SU-DHL-6 (cell line): ENCODE measurements around the gene LEKR1.

ENCODE experiments used
- H2AFZ ChIP-seq: fragments of 200-600 bp; sonication (generic); 2 replicates; pipeline ENCODE4 v1.6.1; 2014; ENCODE audit warnings: low read depth, mild to moderate bottlenecking, moderate library complexity, mixed read lengths, antibody characterized with exemption, low read length; ENCODE audit not compliant: severe bottlenecking
- H3F3A ChIP-seq: fragments of 200-600 bp; shearing (Covaris generic); 2 replicates; pipeline ENCODE4 v1.6.0; 2016; ENCODE audit warnings: antibody characterized with exemption, mild to moderate bottlenecking; ENCODE audit not compliant: insufficient read depth
- H3K27ac ChIP-seq: fragments of 200-600 bp; sonication (generic); 2 replicates; pipeline ENCODE4 v1.5.1; 2016; ENCODE audit warnings: low read depth, mild to moderate bottlenecking, low read length, moderate library complexity, mixed read lengths
- H3K27me3 ChIP-seq: fragments of 200-600 bp; sonication (generic), shearing (Covaris generic); 2 replicates; pipeline ENCODE4 v1.6.0; 2014; ENCODE audit warnings: mild to moderate bottlenecking, low read length
- H3K36me3 ChIP-seq: fragments of 200-600 bp; sonication (generic); 2 replicates; pipeline ENCODE4 v1.6.1; 2014; ENCODE audit warnings: mild to moderate bottlenecking, low read length, mixed read lengths
- H3K4me2 ChIP-seq: fragments of 300-600, 200-600 bp; shearing (Covaris generic), sonication (generic); 2 replicates; pipeline ENCODE4 v1.6.0; 2014; ENCODE audit warnings: low read length, low read depth, mild to moderate bottlenecking; ENCODE audit not compliant: poor library complexity, severe bottlenecking
- H3K4me3 ChIP-seq: fragments of 200-600 bp; sonication (generic); 2 replicates; pipeline ENCODE4 v1.5.1; 2014; ENCODE audit warnings: antibody characterized with exemption, low read length, mild to moderate bottlenecking, mixed read lengths; ENCODE audit not compliant: insufficient read depth, poor library complexity, severe bottlenecking
- H3K79me2 ChIP-seq: fragments of 200-600 bp; sonication (generic); 2 replicates; pipeline ENCODE4 v1.6.1; 2014; ENCODE audit warnings: mild to moderate bottlenecking, low read length, moderate library complexity; ENCODE audit not compliant: insufficient read depth
- H3K9ac ChIP-seq: fragments of 200-600 bp; sonication (generic); 2 replicates; pipeline ENCODE4 v1.7.0; 2014; ENCODE audit warnings: mild to moderate bottlenecking, low read length
- H3K9me2 ChIP-seq: fragments of 200-600 bp; sonication (generic); replicated peaks from 2 replicates; pipeline ENCODE4 v1.6.1; 2014; ENCODE audit warnings: low read length; ENCODE audit not compliant: insufficient read depth
- H3K9me3 ChIP-seq: fragments of 200-600 bp; sonication (generic); 2 replicates; pipeline ENCODE4 v1.6.1; 2014; ENCODE audit warnings: low read length, mixed read lengths; ENCODE audit not compliant: insufficient read depth
- H4K20me1 ChIP-seq: fragments of 200-600 bp; sonication (generic); 2 replicates; pipeline ENCODE4 v1.6.1; 2014; ENCODE audit warnings: low read depth, mild to moderate bottlenecking, antibody characterized with exemption, low read length, moderate library complexity, mixed read lengths
- EZH2phosphoT487 ChIP-seq: fragments of 200-600 bp; sonication (generic), shearing (Covaris generic); conservative IDR thresholded peaks from 2 replicates; pipeline ENCODE4 v1.6.1; 2018; ENCODE audit warnings: mild to moderate bottlenecking, antibody characterized with exemption, low read length, moderate library complexity, mixed read lengths
- TF ChIP-seq, protein P1 (sequence below): fragments of 200-600 bp; sonication (generic); IDR thresholded peaks from one replicate; pipeline ENCODE4 v1.5.1; 2017; ENCODE audit warnings: antibody characterized with exemption, mild to moderate bottlenecking, low read length, moderate library complexity; ENCODE audit not compliant: insufficient read depth, poor library complexity, severe bottlenecking

LEKR1 gene

GRCh38 chr3:156847752-156848448, 21.7 kb downstream of the LEKR1 start:
- H4K20me1 ChIP-seq: no peaks in the 10 kb centered on the region
- H3K79me2 ChIP-seq: no peaks in the 10 kb centered on the region
- 0 out of 2 replicates have a peak, but pooled peaks cover 2% of the 10 kb centered on the region for H3K36me3 ChIP-seq
- TF ChIP-seq, protein P1, sequence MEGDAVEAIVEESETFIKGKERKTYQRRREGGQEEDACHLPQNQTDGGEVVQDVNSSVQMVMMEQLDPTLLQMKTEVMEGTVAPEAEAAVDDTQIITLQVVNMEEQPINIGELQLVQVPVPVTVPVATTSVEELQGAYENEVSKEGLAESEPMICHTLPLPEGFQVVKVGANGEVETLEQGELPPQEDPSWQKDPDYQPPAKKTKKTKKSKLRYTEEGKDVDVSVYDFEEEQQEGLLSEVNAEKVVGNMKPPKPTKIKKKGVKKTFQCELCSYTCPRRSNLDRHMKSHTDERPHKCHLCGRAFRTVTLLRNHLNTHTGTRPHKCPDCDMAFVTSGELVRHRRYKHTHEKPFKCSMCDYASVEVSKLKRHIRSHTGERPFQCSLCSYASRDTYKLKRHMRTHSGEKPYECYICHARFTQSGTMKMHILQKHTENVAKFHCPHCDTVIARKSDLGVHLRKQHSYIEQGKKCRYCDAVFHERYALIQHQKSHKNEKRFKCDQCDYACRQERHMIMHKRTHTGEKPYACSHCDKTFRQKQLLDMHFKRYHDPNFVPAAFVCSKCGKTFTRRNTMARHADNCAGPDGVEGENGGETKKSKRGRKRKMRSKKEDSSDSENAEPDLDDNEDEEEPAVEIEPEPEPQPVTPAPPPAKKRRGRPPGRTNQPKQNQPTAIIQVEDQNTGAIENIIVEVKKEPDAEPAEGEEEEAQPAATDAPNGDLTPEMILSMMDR: no peak
- TF ChIP-seq EZH2phosphoT487: no peak
- H3K9me2 ChIP-seq: no peaks in the 10 kb centered on the region
- no peaks in the 10 kb centered on the region for H3K27me3 ChIP-seq
- H2AFZ ChIP-seq: no peak overlapping the region
- H3K27ac ChIP-seq: no peak overlapping the region
- no peaks in the 10 kb centered on the region for H3K9me3 ChIP-seq
- H3K4me3 ChIP-seq: no peak overlapping the region
- H3K4me2 ChIP-seq: no peak overlapping the region
- H3F3A ChIP-seq: no peaks in the 10 kb centered on the region
- H3K9ac ChIP-seq: no peak overlapping the region

DNA sequence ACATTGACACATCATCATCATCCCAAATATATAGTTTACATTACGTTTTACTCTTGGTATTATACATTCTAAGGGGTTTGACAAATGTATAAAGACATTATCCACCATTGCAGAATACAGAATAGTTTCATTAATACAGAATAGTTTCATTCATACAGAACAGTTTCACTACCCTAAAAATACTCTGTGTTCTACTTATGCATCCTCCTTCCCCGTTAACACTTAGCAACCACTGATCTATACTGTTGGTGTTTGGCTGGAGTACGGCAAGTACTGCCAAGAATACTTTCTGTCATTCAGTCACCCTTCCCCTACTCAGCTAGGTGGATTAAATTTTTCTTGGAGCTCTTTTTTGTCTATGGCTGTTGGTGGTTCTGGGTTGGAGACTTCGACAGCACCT, 33.4 kb downstream of the LEKR1 start:
- H3K27ac ChIP-seq: no peak overlapping the region
- no peaks in the 10 kb centered on the region for H3K9me2 ChIP-seq
- no peaks in the 10 kb centered on the region for H4K20me1 ChIP-seq
- no peak for TF ChIP-seq EZH2phosphoT487
- TF ChIP-seq, protein P1: no peak
- H3K9me3 ChIP-seq: no peaks in the 10 kb centered on the region
- H3K36me3 ChIP-seq: no peaks in the 10 kb centered on the region
- H3K9ac ChIP-seq: no peak overlapping the region
- H3K79me2 ChIP-seq: no peaks in the 10 kb centered on the region
- H3K4me2 ChIP-seq: no peak overlapping the region
- no peaks in the 10 kb centered on the region for H3F3A ChIP-seq
- no peak overlapping the region for H2AFZ ChIP-seq
- no peaks in the 10 kb centered on the region for H3K27me3 ChIP-seq
- no peak overlapping the region for H3K4me3 ChIP-seq

- Histone ChIP-seq H3K79me2 (no peaks in the 10 kb centered on the region), H4K20me1 (no peaks in the 10 kb centered on the region), H3K27me3 (no peaks in the 10 kb centered on the region), H2AFZ (no peak overlapping the region), H3K36me3 (no peaks in the 10 kb centered on the region), H3K4me2 (no peak overlapping the region), H3F3A (no peaks in the 10 kb centered on the region), H3K9me2 (no peaks in the 10 kb centered on the region), H3K27ac (no peak overlapping the region), H3K9me3 (no peaks in the 10 kb centered on the region), H3K4me3 (no peak overlapping the region), H3K9ac (no peak overlapping the region)
- TF ChIP-seq, protein P1: no peak
- TF ChIP-seq EZH2phosphoT487: no peak
Observed at GRCh38 chr3:156860873-156861272, 34.7 kb downstream of the LEKR1 start.
